NCI-H345 treated with DMSO at 0.1 percent for 48 hours (cell line): ENCODE data around the gene MYOZ1.

Experiments used
- DNase-seq: peaks from one replicate; lab custom pipeline; 2025; ENCODE audit not compliant: unreplicated experiment; lab: John Stamatoyannopoulos, UW

MYOZ1 gene

GRCh38 chr10:73601486-73601921 is 39.8 kb downstream of the MYOZ1 start:
- DNase-seq: no peak

- no peak for DNase-seq
Measured at GRCh38 chr10:73597346-73597745, 43.9 kb downstream of the MYOZ1 start.

- DNase-seq: no peak
Measured at GRCh38 chr10:73593812-73594211, 47.5 kb downstream of the MYOZ1 start.

- DNase-seq: no peak
Measured at GRCh38 chr10:73593110-73593509, 48.2 kb downstream of the MYOZ1 start.

- no peak for DNase-seq
Measured at GRCh38 chr10:73591935-73592699, 49.2 kb downstream of the MYOZ1 start.

- no peak for DNase-seq
Measured at GRCh38 chr10:73590881-73591799, 50.1 kb downstream of the MYOZ1 start, which contains the start of gene USP54. USP54 (minus strand) TSS chr10:73591342; CDS start chr10:73575658, 15,684 bp downstream.

GRCh38 chr10:73589563-73590126 is 51.6 kb downstream of the MYOZ1 start:
- no peak for DNase-seq

GRCh38 chr10:73588656-73589055 is 52.6 kb downstream of the MYOZ1 start:
- DNase-seq: no peak

GRCh38 chr10:73586583-73586984 is 54.7 kb downstream of the MYOZ1 start:
- no peak for DNase-seq

- DNase-seq: no peak
Measured at GRCh38 chr10:73585327-73585726, 55.9 kb downstream of the MYOZ1 start.

GRCh38 chr10:73584737-73585136 is 56.5 kb downstream of the MYOZ1 start:
- no peak for DNase-seq

GRCh38 chr10:73581918-73582317 is 59.4 kb downstream of the MYOZ1 start:
- no peak for DNase-seq
